GM19328 (cell line): ENCODE measurements around the gene TNNI3K.
"Not testable (repeated sequence)": the region's sequence is repeated elsewhere in the genome, so short reads cannot be mapped to it uniquely, and the experiment has no call there.

Source experiments
- ATAC-seq: cut with Tn5 transposase; IDR thresholded peaks from one replicate; pipeline ENCODE4 v1.9.1; 2021; ENCODE audit warnings: mild to moderate bottlenecking, moderate library complexity; ENCODE audit not compliant: unreplicated experiment

Gene TNNI3K, protein sequence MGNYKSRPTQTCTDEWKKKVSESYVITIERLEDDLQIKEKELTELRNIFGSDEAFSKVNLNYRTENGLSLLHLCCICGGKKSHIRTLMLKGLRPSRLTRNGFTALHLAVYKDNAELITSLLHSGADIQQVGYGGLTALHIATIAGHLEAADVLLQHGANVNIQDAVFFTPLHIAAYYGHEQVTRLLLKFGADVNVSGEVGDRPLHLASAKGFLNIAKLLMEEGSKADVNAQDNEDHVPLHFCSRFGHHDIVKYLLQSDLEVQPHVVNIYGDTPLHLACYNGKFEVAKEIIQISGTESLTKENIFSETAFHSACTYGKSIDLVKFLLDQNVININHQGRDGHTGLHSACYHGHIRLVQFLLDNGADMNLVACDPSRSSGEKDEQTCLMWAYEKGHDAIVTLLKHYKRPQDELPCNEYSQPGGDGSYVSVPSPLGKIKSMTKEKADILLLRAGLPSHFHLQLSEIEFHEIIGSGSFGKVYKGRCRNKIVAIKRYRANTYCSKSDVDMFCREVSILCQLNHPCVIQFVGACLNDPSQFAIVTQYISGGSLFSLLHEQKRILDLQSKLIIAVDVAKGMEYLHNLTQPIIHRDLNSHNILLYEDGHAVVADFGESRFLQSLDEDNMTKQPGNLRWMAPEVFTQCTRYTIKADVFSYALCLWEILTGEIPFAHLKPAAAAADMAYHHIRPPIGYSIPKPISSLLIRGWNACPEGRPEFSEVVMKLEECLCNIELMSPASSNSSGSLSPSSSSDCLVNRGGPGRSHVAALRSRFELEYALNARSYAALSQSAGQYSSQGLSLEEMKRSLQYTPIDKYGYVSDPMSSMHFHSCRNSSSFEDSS

DNA sequence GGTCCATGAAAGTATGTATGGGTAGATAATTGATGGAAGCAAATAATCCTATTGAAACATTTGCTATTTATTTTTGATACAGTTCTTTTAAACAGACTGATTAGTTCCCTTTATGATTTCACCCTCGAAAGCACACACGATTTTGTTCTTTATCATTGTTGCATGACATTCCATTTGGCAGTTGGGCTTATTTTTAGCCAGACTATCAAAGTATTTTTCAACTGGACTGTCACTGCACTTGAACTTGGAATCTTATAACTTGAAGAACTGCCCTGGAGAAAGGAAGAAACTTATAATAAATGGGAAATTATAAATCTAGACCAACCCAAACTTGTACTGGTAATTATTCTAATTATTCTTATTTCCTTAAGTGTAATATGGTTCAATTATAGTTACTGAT is at the start of gene TNNI3K:
Gene TNNI3K (plus strand): TSS at position 235 of the 400 bp plus-strand sequence. CDS start 65 bp downstream, at position 300.
- ATAC-seq = no peak

DNA sequence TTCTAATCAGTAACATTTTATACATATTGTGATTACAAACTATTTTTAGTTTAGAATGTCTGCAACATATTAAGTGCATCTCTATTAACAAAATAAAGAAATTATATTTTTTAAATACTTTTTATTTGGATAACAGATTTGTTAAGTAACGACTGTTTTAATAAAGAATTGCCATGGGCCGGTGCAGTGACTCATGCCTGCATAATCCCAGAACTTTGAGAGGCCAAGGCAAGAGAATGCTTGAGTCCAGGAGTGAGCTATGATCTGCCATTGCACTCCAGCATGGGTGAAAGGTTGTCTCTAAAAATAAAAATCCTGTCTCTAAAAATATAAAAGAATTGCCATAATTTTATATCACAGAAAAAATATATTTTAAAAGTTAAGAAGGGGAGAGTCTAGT is 41.3 kb upstream of the TNNI3K start:
- no peak for ATAC-seq

DNA sequence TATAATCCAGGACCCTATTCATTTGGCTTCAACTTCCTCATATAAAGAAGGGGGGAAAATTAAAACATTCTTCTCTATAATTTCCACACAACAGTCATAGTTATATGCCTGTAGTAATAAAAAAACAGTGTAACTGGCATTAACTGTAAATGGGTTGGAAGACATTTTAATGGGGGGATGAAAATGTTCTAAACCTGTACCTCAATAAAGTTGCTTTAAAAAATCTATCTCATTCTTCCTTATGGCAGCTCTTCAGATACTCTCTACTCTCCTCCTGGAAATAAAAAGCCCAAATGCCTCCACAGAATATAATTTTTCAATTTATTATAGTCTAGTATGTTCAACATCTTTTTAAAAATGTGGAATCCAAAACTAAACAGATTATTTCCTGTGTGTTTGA is 39.8 kb upstream of the TNNI3K start:
- no peak for ATAC-seq

DNA sequence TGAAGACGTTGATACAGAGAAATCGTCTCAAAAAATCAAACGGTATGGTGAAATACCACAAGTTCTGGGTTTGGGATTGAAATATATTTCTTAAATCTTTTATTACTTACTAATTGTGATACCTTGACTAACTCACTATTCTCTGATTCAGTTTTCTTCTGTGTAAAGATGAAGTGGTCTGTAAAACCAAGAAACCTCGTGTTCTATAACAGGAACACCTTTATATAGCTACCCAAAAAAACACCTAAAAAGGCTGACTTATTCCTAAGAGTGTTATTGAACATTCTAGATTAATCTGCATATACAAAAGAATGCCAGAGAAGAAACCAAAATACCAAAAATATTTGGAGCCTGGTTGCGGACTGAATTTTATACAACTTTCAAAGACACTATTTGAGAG is 37.9 kb upstream of the TNNI3K start:
- ATAC-seq = peak; percentile 12

DNA sequence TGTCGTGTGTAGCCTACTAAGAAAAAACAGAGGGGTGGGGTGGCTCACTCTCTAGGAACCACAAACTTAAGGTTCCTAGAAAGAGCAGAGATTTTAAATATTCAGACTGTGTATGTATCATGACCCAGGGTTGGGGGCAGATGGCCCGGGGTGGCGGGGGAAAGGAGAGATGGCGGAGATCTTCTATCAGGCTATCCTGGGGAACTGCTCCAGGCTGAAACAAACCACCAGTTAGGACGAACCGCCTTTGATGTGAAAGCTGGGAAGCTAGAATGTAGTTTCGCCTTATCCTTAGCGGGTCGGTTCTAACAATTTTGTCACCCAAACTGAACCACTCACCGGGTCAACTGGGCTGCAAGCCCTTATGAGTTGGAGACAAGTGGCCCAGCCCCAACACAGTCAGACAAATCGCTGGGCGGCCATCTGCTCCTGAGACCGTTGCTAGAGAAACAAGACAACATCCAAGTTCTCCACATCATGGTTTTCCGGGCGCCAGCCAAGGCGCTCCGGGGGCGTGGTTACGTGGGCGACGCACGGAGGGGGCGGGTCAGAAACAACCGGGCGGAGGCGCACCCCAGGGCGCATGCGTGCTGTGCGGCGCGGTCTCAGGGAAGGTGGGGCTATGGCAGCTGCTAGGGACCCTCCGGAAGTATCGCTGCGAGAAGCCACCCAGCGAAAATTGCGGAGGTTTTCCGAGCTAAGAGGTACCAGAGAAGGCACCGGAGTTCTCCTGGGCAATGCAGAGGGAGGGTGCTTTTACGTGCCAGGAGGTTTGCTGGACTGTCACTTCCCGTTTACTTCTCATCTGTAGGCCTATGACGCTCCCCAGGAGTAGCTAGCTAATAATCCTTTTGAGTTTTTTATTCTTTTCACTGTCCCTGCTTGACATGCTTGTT is 37.3 kb upstream of the TNNI3K start, which contains the start of the genes FPGT and LRRIQ3:
Gene FPGT (plus strand): TSS at position 586 of the 896 bp plus-strand sequence. CDS start 37 bp downstream, at position 623.
Gene LRRIQ3 (minus strand): TSS at position 520 of the 896 bp plus-strand sequence. CDS start 14,492 bp downstream, outside the sequence.
- peak; percentile 94 for ATAC-seq

DNA sequence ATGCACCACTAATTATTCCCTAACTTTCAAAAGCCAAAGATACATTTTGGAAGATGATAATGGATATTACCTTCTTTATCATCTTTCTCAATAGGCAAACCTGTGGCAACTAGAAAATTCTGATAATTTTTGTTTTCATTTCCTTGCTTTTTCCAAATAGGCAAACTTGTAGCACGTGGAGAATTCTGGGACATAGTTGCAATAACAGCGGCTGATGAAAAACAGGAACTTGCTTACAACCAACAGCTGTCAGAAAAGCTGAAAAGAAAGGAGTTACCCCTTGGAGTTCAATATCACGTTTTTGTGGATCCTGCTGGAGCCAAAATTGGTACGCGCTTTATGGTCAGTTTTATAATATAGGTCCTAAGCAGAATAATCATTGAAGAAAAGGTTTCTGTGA is 35.7 kb upstream of the TNNI3K start:
- no peak for ATAC-seq

DNA sequence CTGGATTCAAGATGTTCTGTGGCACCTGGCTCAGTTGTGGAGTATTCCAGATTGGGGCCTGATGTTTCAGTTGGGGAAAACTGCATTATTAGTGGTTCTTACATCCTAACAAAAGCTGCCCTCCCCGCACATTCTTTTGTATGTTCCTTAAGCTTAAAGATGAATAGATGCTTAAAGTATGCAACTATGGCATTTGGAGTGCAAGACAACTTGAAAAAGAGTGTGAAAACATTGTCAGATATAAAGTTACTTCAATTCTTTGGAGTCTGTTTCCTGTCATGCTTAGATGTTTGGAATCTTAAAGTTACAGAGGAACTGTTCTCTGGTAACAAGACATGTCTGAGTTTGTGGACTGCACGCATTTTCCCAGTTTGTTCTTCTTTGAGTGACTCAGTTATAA is 29.9 kb upstream of the TNNI3K start:
- ATAC-seq = no peak

DNA sequence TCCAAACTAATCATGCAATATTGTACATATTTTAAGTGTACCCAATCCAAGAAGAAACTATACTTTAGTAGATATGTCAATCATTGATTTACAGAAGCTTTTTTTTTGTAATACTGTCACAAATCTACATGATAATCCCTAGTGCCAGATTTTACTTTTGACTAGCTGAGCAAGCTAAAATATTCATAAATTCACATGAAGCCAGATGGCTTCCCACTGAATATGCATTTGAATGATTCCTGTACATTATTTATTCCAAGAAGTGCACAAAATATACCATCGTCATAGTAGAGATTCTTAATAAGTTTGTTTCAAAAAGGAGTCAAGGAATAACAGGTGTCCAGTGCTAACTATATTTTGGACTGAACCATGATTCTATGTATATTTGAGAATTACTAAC is 20.0 kb upstream of the TNNI3K start:
- ATAC-seq = no peak

DNA sequence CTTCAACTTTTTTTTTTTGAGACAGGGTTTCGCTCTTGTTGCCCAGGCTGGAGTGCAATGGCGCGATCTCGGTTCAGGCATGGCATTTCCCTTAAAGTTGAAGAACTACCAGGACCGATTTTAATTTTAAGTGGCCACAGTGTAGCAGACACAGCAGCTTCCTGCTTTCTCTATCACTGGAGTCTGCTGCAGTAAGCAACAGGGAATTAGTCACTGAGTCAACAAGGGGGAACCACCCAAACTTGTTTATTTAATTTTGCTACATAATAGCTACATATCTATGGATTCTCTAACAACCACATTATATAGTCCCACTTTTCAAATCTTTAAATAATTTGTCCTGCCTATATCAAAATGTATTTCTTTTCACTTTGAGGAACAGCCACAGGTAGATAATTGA is 12.5 kb upstream of the TNNI3K start:
- no peak for ATAC-seq

DNA sequence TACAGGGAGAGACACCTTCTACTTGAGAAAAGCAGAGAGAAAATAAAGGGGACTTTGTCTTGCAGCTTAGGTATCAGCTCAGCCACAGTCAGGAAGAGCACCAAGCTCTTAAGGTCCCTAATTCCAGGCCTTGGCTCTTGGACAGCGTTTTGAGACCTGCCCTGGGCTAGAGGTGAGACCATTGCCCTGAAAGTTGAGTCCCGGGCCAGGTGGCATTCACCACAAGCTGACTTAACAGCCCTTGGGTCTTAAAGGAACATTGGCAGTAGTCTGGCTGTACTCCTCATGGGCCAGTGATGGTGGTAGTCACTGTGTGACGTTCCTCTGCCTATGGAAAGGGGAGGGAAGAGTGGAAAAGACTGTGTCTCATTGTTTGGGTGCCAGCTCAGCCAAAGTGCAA is 11.7 kb upstream of the TNNI3K start:
- ATAC-seq = no peak

DNA sequence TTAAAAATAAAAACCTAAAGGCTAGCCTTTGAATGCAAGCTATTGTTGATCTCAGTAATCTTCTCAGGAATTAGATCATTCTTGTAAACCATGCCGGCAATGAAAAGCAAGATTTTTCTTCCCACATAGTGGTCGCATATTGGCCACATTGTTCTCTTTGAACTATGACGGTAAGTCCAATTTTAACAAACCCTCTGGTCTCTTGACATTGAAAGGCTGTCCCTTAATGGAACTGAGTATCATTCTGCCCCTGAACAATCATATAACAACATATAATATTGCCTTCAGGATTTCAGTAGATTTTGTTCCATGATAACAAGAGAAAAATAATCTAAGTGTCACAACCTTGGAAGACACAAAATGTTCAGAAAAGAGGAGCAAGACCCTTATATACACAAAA is 1.3 kb downstream of the TNNI3K start:
- ATAC-seq = no peak

DNA sequence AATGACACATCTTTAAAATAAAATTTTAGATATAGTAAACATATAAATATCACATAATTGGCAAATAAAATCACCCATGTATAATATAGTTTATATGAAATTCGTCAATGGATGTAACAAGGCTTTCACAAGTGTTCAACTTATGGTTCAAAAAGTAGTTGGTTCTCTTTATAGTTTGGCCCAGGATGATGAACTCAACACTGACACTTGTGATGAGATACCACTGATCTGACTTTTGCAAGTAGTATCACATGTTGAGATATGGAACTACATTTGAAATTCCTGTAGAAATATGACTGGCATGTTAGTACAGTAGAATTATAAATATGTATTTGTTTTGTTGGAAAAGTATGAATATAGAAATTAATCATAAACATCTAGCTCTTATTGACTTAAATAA is 1.8 kb downstream of the TNNI3K start:
- ATAC-seq = no peak

DNA sequence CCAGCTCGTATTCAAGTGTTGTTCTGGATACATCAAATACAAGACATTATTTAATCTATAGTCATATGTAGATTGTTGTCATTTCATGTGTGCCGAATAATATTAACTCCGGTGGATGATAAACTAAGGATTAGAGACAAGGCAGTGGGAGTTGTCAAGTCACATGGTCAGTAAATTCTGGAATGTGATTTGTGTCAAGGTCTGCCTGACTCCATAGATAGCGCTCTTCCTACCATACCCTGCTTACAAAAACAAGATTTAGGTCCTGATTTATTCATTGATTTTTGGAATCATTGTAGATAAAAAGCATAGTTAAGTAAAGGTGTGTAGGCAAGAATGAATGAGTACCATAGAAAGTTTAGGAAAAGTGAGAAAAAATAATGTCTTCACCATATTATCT is 2.6 kb downstream of the TNNI3K start:
- ATAC-seq = no peak

DNA sequence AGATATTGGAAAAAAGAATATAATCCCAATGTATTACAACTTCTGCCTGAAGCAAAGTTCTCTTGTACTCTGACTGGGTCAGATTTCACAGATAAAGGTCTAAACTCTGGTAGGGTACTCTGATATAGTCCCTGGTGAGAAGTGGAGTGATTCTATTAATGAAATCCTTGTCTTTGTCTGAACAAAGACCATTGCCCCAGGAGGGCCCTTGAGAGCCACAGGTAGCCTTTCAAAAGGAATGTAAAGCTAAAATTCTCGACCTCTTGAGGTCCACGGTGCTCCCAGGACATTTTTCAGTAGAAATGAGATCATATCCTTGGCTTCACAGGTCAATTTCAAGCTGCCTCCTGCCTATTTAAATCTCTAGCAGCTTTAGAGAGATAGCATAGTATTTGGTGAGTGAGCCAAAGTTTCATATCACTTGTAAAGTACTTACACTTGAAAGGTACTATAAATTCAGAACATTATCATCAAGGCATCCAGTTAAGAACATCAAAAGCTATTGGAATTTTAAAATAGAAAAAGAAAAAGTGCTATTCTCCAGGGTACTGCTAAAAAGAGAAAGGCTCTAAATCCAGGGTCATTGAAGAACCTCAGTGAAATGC is 10.1 kb downstream of the TNNI3K start:
- ATAC-seq = no peak

DNA sequence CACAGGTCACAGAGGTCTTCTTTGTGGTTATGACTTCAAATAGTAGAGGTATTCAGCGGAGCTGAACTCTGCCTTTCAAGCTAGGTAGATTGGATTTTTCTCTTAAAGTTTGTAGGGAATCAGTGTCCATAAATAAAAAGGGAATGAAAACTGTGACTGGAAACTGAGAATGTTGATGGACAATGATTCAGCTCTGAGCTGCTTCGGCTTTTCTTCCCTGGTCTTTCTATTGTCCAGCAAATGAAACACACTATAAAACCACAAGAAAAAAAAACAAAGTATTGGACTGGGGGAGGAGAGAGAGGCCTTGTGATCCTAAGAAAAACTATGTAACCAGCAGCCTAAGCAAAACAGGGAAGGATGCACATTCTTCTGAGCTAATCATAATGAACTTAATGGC is 11.1 kb downstream of the TNNI3K start:
- no peak for ATAC-seq

DNA sequence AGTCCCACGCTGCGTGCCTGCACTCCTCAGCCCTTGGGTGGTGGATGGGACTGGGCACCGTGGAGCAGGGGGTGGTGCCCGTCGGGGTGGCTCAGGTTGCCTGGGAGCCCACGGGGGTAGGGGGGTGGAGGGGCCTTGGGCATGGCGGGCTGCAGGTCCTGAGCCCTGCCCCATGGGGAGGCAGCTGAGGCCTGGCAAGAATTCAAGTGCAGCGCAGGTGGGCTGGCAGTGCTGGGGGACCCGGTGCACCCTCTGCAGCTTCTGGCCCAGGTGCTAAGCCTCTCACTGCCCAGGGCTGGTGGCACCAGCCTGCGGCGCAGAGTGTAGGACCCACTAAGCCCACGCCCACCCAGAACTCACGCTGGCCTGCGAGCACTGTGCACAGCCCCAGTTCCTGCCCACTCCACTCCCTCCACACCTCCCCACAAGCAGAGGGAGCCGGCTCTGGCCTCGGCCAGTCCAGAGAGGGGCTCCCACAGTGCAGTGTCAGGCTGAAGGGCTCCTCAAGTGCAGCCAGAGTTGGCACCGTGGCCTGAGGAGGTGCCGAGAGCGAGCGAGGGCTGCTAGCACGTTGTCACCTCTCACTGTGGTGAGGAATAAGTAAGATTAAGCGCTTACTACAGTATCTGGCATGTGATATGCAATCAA is 12.8 kb downstream of the TNNI3K start:
- no peak for ATAC-seq

DNA sequence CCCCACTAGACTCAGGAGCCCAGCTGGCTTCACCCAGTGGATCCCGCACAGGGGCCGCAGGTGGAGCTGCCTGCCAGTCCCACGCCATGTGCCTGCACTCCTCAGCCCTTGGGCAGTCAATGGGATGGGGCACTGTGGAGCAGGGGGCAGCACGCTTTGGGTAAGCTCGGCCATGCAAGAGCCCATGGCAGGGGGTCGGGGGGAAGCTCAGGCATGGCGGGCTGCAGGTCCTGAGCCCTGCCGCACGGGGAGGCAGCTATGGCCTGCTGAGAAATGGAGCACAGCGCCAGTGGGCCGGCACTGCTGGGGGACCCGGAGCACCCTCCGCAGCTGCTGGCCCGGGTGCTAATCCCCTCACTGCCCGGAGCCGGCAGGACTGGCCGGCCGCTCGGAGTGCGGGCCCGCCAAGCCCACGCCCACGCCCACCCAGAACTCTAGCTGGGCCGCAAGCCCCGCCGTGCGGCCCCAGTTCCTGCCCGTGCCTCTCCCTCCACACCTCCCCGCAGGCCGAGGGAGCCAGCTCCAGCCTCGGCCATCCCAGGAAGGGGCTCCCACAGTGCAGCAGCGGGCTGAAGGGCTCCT is 18.1 kb downstream of the TNNI3K start:
- ATAC-seq = not testable (repeated sequence)

DNA sequence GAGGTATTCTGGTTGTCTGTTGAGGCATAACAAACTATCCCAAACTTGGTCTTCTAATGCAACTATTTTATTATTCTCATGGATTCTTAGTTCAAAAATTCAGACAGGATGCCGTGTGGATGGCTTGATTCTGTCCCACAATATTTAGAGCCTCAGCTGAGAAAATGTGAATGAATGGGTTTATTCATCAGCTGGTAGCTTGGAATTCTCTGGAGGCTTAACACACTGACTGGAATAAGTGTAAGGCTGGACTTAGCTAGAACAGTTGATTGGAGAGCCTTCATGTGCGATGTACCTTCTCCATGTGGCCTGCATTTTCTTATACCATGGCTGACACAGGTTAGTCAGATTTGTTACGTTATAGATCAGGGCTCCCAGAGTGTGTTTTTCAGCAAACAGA is 30.8 kb downstream of the TNNI3K start:
- no peak for ATAC-seq

DNA sequence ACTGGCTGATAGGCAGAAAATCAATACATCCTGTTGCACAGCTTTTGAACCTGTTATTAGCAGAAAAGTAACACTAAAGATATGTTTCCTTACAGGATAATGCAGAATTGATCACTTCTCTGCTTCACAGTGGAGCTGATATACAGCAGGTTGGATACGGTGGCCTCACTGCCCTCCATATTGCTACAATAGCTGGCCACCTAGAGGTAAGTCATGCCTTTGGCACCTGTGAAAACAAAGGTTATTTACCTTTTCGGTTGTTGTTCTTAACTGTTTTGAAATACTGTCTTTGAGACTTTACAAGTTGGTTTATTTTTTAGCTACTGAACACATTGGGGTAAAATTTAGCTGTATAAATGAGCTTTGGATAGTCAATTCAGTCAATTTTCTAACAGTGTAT is 36.3 kb downstream of the TNNI3K start:
- no peak for ATAC-seq
